Measurements from ENCODE around the gene PRKAR2B.

DNA sequence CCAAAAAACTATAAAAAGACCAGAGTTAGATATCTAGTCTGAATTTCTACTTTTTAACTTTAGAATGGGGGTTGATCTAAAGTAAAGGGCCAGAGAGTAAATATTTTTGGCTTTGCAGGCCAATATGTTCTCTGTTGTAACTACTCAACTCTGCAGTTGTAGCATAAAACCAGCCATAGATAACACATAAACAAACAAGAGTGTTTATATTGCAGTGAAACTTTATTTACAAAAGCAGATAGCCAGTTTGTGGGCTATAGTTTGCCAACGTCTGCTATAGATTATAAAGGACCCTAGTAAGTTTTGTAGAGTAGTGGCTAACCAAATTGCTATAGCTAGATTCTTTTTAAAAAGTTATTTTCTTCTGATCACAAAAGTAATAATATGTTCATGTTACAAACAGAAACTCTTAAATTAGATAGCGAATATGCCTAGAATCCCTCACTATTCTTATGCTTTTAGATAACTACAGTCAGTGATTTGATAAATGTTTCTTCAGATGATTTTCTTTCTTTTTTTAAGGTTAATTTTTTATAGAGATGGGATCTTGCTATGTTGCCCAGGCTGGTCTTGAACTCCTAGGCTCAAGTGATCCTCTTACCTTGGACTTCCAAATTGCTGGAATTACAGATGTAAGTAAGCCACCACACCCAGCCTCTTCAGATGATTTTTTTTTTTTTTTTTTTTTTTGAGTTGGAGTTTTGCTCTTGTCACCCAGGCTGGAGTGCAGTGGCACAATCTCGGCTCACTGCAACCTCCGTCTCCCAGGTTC, 100.7 kb downstream of the PRKAR2B start:
- TF ChIP-seq, protein P1, sequence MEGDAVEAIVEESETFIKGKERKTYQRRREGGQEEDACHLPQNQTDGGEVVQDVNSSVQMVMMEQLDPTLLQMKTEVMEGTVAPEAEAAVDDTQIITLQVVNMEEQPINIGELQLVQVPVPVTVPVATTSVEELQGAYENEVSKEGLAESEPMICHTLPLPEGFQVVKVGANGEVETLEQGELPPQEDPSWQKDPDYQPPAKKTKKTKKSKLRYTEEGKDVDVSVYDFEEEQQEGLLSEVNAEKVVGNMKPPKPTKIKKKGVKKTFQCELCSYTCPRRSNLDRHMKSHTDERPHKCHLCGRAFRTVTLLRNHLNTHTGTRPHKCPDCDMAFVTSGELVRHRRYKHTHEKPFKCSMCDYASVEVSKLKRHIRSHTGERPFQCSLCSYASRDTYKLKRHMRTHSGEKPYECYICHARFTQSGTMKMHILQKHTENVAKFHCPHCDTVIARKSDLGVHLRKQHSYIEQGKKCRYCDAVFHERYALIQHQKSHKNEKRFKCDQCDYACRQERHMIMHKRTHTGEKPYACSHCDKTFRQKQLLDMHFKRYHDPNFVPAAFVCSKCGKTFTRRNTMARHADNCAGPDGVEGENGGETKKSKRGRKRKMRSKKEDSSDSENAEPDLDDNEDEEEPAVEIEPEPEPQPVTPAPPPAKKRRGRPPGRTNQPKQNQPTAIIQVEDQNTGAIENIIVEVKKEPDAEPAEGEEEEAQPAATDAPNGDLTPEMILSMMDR (conservative IDR thresholded peaks at IDR 0.05; ENCODE audit: low read length): no peak
- no peak for TF ChIP-seq EZH2phosphoT487 (IDR thresholded peaks at IDR 0.05; ENCODE audit: borderline replicate concordance, low read depth, low read length)
